ENCODE results near the gene DBF4. TPM values are rescaled to one million over a fixed set of nuclear protein-coding genes. Genes with fewer than 3 reads are reported as not detected.
"Not testable (repeated sequence)": the region's sequence is repeated elsewhere in the genome, so short reads cannot be mapped to it uniquely, and the experiment has no call there.

The DBF4 gene
- total RNA-seq, 1 donor from 2014 or later: 1.4 TPM

DNA sequence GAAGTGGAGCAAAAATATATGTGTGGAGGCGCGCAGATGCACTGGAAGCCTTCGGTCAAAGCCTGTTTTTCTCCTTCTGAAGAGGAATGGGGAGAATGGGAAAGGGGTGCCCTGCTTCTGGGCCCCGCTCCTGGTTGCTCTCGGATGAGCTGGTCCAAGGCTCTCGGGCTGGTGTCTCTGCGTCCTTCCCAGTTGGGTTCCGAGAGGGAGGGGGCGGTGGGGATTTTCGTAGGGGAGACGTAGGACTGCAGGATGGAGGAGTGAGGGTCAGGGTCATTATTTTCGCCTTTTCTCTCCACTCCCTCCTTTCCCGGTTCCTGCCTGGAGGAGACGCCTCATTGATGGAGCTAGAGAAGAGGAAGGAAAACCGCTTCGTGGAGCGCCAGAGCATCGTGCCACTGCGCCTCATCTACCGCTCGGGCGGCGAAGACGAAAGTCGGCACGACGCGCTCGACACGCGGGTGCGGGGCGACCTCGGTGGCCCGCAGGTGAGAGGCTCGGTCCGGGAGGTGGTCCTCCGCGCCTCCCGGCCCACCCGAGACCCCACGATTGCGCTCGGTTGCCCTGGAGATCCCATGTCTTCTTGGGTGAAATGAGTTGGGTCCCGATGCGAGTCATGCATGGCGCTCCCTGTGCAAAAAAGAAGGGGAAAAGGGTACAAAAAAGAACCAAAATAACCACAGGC is 58.5 kb downstream of the DBF4 start:
- ATAC-seq: no peak
- no peak for DNase-seq (ENCODE audit: missing footprints)
- intact Hi-C loops (cut with DNase I): no loop called here

DNA sequence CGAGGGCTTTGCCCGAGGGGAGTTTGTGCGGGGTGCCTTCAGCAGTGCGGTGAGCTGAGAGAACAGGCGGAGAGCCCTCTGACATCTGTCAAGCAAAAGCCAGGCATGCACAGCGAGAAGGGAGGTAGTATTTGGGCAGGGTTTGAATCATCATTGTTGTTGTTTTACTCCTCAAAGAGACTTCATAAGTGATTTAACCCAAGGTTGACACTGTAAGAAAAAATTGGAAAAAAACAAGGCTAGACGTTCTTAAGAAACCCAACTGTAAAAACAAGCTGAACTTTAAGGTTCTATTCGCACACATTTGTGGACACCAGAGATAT is 59.1 kb downstream of the DBF4 start:
- intact Hi-C loops (cut with DNase I): no loop called here

DNA sequence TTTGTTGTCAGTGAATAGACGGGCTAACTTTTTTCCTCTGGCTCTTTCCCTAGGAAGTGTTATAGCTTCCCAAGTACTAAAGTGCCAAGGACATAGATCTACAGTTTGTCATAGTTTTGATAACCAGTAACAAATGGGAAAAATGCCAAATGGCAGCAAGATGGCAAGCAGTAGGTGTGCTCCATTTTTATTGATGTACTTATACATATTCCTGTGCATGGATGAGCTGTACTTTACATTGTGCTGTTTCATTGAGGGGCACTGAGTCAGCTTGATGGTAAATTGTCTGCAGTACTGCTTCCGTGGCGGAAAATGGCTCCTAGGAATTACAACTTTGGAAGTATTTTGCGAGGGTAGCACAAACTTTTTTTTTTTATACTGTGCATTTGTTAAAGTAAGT is 64.8 kb downstream of the DBF4 start:
- intact Hi-C loops (cut with DNase I): no loop called here
- DNase-seq (ENCODE audit: missing footprints) (no peak), ATAC-seq (no peak)

More for the DNA sequence above, 59.1 kb downstream of the DBF4 start:
- ATAC-seq (no peak), DNase-seq (ENCODE audit: missing footprints) (no peak)

DNA sequence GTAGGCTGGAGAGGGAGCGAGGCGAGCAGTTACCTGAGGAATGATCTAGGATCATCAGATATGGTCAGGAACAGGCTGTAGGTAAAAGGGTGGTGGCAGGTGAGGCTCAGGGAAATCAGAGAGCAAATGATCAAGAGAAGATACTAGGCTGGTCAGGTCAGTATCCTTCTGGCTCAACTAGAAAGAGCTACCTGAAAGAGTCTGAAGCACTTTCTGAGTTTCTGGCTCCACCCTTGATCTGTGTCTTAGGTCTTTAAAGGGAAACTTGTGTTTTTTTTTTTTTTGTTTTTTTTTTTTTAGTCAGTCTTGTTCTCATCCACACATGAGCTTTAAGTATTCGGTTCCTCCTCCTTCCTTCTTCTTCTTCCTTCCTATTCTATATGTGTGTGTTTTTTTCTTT is 68.3 kb downstream of the DBF4 start:
- intact Hi-C loops (cut with DNase I): no loop called here
- no peak for DNase-seq (ENCODE audit: missing footprints)
- ATAC-seq: no peak

DNA sequence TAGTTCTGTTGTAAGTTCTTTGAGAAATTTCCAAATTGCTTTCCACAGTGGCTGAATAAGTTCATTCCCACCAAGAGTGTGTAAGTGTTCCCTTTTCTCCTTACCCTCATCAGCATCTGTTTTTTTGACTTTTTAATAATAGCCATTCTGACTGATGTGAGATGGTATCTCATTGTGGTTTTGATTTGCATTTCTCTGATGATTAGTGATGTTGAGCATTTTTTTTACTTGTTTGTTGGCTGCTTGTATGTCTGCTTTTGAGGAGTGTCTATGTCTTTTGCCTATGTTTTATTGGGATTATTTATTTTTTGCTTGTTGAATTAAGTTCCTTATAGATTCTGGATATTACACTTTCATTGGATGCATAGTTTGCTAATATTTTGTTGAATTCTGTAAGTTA is 69.6 kb downstream of the DBF4 start:
- DNase-seq (ENCODE audit: missing footprints); intact Hi-C loops (cut with DNase I); ATAC-seq: not testable (repeated sequence)

DNA sequence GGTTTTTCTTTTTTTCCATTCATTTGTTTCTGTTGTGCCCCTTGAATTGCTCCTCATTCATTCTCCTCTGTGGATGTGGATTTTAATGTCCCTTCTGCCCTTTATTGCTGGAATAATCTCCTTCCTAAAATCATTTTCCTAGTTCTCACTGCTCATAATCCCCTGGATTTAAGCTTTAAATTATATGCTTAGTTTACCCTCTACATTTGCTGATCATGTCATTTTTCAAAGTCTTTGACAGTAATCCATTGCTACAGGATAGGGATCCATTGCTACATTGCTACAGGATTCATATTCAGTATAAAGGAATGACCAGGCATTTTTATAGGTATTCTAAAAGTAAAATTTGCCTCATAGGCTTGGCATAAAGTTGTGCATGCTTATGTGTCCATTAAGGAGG is 72.1 kb downstream of the DBF4 start:
- intact Hi-C loops (cut with DNase I): no loop called here
- no peak for ATAC-seq
- no peak for DNase-seq (ENCODE audit: missing footprints)

Other genes with a start within 250 kb of the DBF4 start
- gene RUNDC3B, start 248.1 kb upstream of the DBF4 start, total RNA-seq: 1.0 TPM
- gene SLC25A40, start 133 bp upstream of the DBF4 start, total RNA-seq: 23.5 TPM
- 1.2 TPM for gene ADAM22, start 57.8 kb downstream of the DBF4 start, total RNA-seq

All from Right ventricle myocardium inferior (tissue), 1 donor.